HG03571 (cell line): ENCODE data around the gene PRPSAP2.
"Not testable (repeated sequence)": the region's sequence is repeated elsewhere in the genome, so short reads cannot be mapped to it uniquely, and the experiment has no call there.

Experiments
- ATAC-seq: cut with Tn5 transposase; IDR thresholded peaks from one replicate; pipeline ENCODE4 v1.9.1; 2021; ENCODE audit not compliant: unreplicated experiment

Gene PRPSAP2

GRCh38 chr17:18937981-18938691 lies 80.2 kb downstream of the PRPSAP2 start:
- ATAC-seq = no peak

- ATAC-seq = no peak
These were observed 80.7 kb downstream of the PRPSAP2 start for GRCh38 chr17:18938692-18939023.

GRCh38 chr17:18944646-18945045 lies 86.7 kb downstream of the PRPSAP2 start:
- ATAC-seq = no peak

GRCh38 chr17:18946536-18946935 lies 88.6 kb downstream of the PRPSAP2 start:
- ATAC-seq = no peak

DNA sequence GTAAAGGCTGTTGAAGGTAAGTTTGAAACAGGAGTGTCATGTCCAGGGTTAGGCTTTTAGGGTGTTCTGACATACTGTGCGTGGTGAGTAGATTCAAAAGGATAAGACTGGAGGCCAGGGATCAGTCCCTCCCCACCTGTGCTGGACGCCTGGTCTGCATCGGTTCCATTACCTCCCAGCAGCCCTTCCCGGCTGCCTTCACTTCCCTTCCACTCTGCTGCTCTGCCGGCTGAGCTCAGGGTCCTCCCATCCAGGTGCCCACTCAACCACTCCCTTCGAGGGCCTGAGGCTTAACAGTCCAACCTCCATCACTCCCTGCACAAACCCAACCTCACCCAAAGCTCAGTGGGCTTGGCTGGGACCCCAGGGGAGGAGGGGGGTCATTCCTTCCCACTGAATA lies 89.9 kb downstream of the PRPSAP2 start:
- ATAC-seq = no peak

DNA sequence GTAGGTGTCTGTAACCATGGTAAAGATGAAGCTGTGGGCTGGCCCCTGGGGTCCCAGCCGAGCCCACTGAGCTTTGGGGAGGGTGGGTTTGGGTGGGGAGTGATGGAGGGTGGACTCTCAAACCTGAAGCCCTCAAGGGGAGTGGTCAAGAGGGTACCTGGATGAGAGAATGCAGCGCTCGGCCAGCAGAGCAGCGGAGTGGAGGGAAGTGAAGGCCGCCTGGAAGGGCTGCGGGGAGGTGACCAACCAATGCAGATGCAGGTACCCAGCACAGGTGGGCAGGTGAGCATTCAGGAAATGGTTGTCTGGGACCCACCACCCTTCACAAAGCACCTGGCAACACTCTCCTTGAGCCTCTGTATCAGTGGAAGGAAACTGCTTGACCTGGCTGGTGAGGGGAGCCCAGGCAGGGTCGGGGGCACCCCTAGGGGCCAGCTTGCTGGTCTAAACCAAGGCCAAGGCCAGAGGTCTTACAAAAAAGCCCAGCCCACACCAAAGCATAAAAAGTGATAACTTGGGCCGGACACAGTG lies 90.6 kb downstream of the PRPSAP2 start:
- no peak for ATAC-seq

DNA sequence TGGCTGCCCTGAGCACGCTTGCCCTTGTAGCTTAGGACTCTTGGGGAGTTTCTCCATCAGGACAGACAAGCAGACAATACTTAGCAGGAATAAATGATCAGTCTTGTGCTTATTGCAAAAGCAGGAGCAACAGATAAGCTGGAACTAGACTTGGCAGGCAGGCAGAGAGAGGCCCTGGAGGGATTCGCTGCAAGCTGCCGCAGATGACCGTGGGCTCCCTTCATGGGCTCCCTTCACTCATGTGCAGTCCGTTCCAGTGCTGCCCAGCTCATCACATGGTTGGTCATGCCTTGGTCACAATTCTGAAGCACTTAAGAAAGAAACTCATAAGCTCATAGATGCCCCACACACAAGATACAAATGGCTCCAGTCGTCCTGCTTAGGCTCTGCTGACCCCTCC lies 91.6 kb downstream of the PRPSAP2 start:
- no peak for ATAC-seq

GRCh38 chr17:18950346-18950745 lies 92.4 kb downstream of the PRPSAP2 start:
- no peak for ATAC-seq

GRCh38 chr17:18950944-18951905 lies 93.3 kb downstream of the PRPSAP2 start:
- ATAC-seq = no peak

DNA sequence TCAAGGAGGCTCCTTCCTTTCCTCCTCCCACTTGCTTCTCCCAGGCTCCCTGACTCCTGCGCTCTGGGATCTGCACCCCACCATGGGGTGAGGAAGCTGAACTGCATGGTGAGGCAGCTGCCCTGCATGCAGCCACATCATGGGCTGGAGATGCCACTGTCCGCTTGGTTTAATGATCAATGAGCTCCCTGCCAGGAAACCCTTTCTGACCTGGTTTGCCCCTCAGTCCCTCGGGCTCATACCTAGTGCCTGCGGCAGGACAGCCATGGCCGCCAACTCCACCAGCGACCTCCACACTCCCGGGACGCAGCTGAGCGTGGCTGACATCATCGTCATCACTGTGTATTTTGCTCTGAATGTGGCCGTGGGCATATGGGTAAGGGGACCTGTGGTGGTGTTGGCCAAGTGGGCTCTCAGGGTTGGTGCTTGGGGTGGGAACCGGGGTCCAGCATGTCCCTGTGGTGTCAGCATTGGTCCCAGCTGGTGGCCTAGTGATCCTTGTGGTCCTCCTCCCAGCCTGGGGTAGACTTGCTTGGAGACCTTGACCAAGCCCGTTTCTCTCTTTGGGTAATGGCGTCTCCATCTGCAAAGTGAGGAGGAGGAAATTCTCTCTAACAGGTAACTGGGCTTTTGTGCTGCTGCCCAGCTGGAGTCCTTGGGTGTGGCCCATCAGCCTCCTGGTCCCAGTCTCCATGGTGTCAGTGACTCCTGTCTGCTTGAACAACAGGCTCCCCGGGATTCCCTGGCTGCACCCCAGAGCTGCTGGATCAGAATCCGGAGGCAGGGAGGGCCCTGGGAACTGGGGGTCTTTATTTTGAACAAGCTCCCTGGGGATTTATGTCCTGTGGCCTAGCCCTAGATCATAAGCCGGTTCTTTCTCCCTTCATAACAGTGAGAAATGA lies 94.3 kb downstream of the PRPSAP2 start, which contains the start of gene SLC5A10:
SLC5A10 (plus strand) TSS at position 225 of the 902 bp plus-strand sequence; CDS start at position 266, 41 bp downstream.
- ATAC-seq = no peak

DNA sequence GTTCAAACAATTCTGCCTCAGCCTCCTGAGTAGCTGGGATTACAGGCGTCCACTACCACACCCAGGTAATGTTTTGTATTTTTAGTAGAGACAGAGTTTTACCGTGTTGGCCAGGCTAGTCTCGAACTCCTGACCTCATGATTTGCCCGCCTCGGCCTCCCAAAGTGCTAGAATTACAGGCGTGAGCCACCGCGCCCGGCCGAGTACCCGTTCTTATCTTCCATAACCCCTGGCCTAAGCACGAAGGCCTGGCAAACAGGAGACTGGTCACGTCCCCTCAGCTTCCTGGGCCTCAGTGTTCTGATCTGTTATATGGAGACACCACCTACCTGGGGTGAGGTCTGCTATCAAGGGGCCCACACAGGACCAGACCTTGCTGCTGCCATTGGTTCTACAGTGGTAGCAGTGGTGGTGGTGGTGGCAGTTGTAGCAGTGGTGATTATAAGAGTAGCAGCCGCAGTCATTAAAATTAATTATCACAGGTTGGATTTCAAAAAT lies 95.3 kb downstream of the PRPSAP2 start:
- ATAC-seq = no peak

DNA sequence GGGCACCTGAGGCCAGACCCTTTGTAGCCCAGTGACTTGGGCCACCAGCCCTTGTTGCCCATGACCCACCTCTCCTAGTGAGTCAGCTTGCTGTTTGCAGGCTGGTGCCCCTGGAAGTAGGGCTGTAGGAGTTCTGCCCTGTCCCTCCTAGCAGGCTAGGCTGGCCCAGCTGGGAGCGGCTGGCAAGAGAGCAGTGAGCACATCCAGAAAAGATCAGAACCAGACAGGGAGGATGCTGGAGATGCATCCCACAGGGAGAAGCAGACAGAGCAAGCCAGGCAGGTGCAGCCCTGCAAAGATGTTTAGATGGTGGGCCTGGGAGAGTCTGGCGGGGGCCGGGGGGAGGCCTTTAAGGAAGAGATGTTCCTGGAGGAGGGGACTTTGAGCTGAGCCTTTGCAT lies 96.4 kb downstream of the PRPSAP2 start:
- ATAC-seq = no peak

DNA sequence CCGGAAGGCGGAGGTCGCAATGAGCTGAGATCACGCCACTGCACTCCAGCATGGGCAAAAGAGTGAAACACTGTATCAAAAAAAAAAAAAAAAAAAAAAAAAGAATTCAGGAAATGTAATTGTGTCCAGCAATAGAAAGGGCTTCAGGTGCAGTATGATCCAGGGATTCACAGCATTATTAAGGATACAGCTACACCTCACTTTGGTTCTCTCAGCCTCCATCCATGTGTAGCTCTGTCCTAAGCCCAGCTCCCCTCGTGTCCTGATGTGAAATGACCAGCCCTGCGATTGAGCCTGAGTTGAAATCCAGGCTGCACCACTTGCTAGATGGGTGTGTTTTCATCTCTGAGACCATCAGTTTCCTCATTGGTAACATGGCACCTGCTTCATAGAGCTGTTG lies 97.1 kb downstream of the PRPSAP2 start:
- ATAC-seq = no peak

- not testable (repeated sequence) for ATAC-seq
These were observed 98.1 kb downstream of the PRPSAP2 start for GRCh38 chr17:18956021-18956420.

GRCh38 chr17:18956581-18956980 lies 98.7 kb downstream of the PRPSAP2 start:
- ATAC-seq = no peak

- ATAC-seq = no peak
These were observed 99.9 kb downstream of the PRPSAP2 start for GRCh38 chr17:18957831-18958230.

DNA sequence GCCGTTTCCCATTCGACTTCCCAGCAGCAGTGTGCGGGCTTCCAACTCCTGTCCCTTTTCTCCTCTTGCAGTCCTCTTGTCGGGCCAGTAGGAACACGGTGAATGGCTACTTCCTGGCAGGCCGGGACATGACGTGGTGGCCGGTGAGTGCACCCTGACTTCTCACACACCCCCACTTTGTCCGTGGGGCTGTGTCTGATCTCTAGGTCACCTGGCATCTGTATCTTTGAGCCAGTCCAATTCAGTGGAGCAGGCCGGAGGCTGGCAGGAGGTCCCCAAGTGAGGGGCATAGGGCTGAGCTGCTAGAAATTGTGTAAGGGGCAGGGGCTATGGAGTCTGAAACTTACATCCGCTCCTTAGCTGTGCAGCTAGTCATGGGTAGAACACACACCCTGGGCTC lies 100.7 kb downstream of the PRPSAP2 start:
- ATAC-seq = no peak

DNA sequence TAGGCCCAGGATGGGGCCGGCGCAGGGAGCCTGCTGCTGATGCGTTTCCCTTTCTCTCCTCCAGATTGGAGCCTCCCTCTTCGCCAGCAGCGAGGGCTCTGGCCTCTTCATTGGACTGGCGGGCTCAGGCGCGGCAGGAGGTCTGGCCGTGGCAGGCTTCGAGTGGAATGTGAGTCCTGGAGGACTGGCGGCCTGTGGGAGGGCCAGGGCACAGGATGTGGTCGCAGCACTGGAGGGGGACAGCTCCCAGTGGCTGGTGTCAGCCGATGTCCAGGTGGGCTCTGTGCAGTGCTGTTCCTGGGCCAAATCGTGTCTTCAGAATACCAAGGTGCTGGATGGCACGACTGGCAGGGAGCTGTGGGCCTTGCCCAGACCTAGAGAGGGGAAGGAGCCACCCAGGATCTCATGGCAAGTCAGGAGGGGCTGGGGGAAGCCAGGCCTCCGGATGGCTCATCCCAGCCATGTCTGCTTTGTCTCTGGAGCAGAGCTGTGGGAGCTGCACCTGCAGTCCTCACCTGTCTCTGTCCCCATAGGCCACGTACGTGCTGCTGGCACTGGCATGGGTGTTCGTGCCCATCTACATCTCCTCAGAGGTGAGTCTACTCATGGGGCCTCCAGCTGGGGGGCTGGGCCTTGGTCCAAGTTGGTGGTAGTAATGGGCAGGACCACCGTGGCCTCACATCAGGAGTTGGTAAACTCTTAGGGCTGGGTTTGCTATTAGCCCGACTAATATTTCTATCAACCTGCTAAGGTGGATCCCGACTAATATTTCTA lies 101.3 kb downstream of the PRPSAP2 start:
- no peak for ATAC-seq

DNA sequence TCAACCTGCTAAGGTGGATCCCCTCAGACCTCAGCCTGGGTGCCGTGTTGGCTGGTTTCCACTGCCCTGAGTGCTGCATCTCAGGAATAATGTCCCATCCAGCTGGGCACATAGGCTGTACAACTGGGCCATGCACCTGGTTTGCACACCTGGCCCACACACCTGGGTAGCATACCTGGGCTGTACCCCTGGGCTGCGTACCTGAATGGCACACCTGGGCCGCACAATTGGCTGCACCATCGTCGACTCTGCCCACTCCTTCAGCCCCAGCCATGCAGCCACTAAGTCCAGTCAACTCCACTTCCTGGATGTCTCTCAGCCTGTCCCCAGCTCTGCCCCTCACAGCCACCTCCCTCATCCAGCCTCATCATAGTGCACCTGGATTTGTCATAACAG lies 101.9 kb downstream of the PRPSAP2 start:
- no peak for ATAC-seq

DNA sequence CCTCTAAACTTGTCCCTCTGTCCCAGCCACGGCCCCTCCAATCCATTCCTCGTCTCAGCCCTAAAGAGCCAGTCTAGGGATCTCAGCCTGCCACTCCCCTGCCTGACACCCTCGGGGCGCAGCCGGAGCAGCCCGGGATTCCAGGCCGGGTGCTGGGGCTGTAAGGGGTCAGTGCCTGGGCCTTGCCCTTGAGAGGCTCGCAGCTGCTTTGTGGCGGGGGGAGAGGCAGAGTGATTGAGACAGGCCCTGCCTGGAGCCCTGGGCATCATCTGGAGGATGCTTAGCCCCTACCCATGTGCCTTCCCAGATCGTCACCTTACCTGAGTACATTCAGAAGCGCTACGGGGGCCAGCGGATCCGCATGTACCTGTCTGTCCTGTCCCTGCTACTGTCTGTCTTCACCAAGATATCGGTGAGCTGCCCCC lies 102.3 kb downstream of the PRPSAP2 start:
- ATAC-seq = no peak
